Type B pancreatic cell (in vitro differentiated cells): ENCODE measurements around the gene SYT7. TPM values are rescaled to one million over a fixed set of nuclear protein-coding genes. Genes with fewer than 3 reads are reported as not detected.
A peak's percentile ranks its signal among the peaks of the same experiment; 100 is the strongest.

Experiments used
- DNase-seq: peaks from one replicate; pipeline ENCODE4 v3.0.0; 2021; ENCODE audit warnings: mixed read lengths; ENCODE audit not compliant: unreplicated experiment; ENCODE audit errors: extremely low spot score
- H3K27ac Mint-ChIP-seq: 2 replicates; pipeline ENCODE4 v1.8.0; 2021; ENCODE audit warnings: mild to moderate bottlenecking, mixed read lengths
- H3K27me3 Mint-ChIP-seq: 2 replicates; pipeline ENCODE4 v1.8.0; 2021; ENCODE audit warnings: mixed read lengths
- H3K36me3 Mint-ChIP-seq: 2 replicates; pipeline ENCODE4 v1.8.0; 2021; ENCODE audit warnings: mixed read lengths
- H3K4me1 Mint-ChIP-seq: one replicate; pipeline ENCODE4 v1.8.0; 2021; ENCODE audit warnings: mixed read lengths; ENCODE audit not compliant: unreplicated experiment
- H3K4me3 Mint-ChIP-seq: 2 replicates; pipeline ENCODE4 v1.8.0; 2021; ENCODE audit warnings: mild to moderate bottlenecking, mixed read lengths
- H3K9me3 Mint-ChIP-seq: 2 replicates; pipeline ENCODE4 v1.8.0; 2021; ENCODE audit warnings: mixed read lengths
- total RNA-seq: library from RNA; stranded (reverse); gene quantifications from 2 replicates; pipeline ENCODE4 v1.2.1, GENCODE V29; 2021; ENCODE audit warnings: low replicate concordance
- TF ChIP-seq, protein P1 (sequence below): fragments of 200-600 bp; sonication (generic); conservative IDR thresholded peaks from 2 replicates; pipeline ENCODE4 v1.5.0; 2021; ENCODE audit warnings: antibody characterized with exemption, mild to moderate bottlenecking

Gene SYT7
- total RNA-seq, 1 donor from 2014 or later = 26.5 TPM

GRCh38 chr11:61510166-61510919 lies 70.5 kb downstream of the SYT7 start:
- TF ChIP-seq, protein P1, sequence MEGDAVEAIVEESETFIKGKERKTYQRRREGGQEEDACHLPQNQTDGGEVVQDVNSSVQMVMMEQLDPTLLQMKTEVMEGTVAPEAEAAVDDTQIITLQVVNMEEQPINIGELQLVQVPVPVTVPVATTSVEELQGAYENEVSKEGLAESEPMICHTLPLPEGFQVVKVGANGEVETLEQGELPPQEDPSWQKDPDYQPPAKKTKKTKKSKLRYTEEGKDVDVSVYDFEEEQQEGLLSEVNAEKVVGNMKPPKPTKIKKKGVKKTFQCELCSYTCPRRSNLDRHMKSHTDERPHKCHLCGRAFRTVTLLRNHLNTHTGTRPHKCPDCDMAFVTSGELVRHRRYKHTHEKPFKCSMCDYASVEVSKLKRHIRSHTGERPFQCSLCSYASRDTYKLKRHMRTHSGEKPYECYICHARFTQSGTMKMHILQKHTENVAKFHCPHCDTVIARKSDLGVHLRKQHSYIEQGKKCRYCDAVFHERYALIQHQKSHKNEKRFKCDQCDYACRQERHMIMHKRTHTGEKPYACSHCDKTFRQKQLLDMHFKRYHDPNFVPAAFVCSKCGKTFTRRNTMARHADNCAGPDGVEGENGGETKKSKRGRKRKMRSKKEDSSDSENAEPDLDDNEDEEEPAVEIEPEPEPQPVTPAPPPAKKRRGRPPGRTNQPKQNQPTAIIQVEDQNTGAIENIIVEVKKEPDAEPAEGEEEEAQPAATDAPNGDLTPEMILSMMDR = no peak
- Mint-ChIP-seq H3K4me3 (peak overlapping the region; percentile 7), H3K27ac (peak overlapping the region; percentile 8), H3K36me3 (no peaks in the 10 kb centered on the region), H3K27me3 (peaks cover 19% of the 10 kb centered on the region), H3K9me3 (no peaks in the 10 kb centered on the region), H3K4me1 (peaks cover 29% of the 10 kb centered on the region)
- DNase-seq = no peak

GRCh38 chr11:61509043-61510029 lies 71.5 kb downstream of the SYT7 start:
- peaks cover 24% of the 10 kb centered on the region for H3K27me3 Mint-ChIP-seq
- no peaks in the 10 kb centered on the region for H3K36me3 Mint-ChIP-seq
- peak; percentile 82 for DNase-seq
- TF ChIP-seq, protein P1 = peak; percentile 76
- H3K4me1 Mint-ChIP-seq = peaks cover 34% of the 10 kb centered on the region
- no peaks in the 10 kb centered on the region for H3K9me3 Mint-ChIP-seq
- H3K4me3 Mint-ChIP-seq = peak overlapping the region; percentile 54
- H3K27ac Mint-ChIP-seq = no peak overlapping the region

DNA sequence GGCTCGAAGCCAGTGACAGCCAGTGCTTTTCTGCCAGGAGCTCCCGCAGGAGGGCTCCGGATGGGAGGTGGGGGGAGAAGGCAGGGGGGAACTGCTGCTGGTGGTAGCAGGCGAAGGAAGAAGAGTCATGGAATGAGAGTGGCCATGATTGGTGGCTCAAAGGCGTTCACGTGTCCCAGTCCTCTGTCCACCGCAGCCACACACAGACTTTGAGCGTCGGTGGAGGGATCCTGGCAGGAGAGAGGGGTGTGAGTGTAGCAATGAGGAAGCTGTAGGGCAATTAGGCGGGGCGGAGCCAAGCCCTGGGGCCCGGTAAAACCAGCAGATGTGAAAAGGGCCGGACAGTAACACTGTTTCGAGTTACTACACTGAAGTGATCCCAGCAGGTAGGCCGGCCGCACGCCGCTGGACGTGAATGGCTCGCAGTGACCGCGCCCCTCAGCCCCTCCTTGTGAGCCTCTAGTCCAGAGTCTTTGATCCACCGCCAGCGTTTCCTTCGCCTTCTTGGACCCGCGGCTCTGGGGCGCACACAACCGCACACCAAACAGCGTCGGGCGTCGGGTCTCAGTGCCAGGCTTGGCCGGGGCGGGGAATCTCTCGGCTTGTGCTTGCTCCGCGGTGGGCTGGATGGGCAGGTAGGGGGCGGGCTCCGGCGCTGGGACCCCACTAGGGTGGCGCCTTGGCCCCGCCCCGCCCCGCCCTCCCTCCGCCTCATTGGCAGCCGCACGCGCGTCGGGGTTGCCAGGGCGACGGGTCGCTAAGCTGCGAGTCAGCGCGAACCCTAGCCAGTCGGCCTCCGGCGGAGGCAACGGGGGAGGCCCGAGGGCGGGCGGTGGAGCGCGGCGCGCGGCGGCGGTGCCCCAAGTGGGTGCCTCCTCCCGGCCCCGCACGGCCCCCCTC lies 72.7 kb downstream of the SYT7 start, which contains the start of gene LRRC10B:
LRRC10B (plus strand) TSS at position 788 of the 900 bp plus-strand sequence. CDS start 250 bp downstream, outside the sequence.
- no peaks in the 10 kb centered on the region for H3K9me3 Mint-ChIP-seq
- H3K4me1 Mint-ChIP-seq = peaks cover 31% of the 10 kb centered on the region
- peak within 1 kb of the TSS; percentile 84 for H3K27ac Mint-ChIP-seq
- peaks cover 24% of the 10 kb centered on the region for H3K27me3 Mint-ChIP-seq
- TF ChIP-seq, protein P1 = no peak
- DNase-seq = peak; percentile 80
- peak within 1 kb of the TSS; percentile 84 for H3K4me3 Mint-ChIP-seq
- no peaks in the 10 kb centered on the region for H3K36me3 Mint-ChIP-seq

DNA sequence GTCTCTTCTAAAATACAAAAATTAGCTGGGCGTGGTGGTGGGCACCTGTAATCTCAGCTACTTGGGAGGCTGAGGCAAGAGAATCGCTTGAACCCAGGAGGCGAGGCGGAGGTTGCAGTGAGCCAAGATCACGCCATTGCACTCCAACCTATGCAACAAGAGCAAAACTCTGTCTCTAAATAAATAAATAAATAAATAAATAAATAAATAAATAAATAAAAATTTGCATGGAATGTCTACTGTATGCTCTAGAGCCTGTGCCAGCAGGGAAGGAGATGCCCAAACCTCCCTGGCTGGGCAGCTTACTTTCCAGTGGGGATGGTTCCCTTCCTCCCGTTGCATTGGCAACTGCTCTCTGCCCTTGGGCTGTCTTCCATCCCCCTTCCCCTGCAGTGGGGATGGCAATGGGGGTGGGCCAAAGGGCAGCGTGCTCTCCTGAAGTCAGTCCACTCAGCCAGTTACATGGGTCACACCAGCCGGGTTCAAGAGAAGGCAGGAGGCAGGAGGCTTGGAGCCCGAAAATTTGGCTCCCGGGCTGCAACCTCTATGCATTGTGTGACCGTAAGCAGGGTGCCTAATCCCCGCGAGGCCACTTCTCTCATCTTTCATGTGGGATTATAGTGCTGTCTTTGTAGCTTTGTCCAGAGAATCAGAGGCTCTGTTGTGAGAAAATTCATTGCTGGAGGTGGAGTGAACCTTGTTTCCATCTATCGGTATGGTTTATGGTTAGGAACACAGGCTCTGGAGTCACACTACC lies 73.7 kb downstream of the SYT7 start:
- H3K4me1 Mint-ChIP-seq = peaks cover 31% of the 10 kb centered on the region
- peaks cover 27% of the 10 kb centered on the region for H3K27me3 Mint-ChIP-seq
- no peak for DNase-seq
- H3K27ac Mint-ChIP-seq = peak overlapping the region; percentile 84
- no peaks in the 10 kb centered on the region for H3K9me3 Mint-ChIP-seq
- TF ChIP-seq, protein P1 = no peak
- no peaks in the 10 kb centered on the region for H3K36me3 Mint-ChIP-seq
- H3K4me3 Mint-ChIP-seq = peak overlapping the region; percentile 84
